PFSK-1 (cell line): ENCODE data around the gene ISG20L2. TPM values are rescaled to one million over a fixed set of nuclear protein-coding genes. Genes with fewer than 3 reads are reported as not detected.

Experiments
- FOXP2 ChIP-seq: optimal IDR thresholded peaks from 2 replicates; pipeline ENCODE3; 2011; ENCODE audit warnings: borderline replicate concordance, control low read depth, inconsistent platforms; ENCODE audit not compliant: insufficient read depth; ENCODE audit errors: extremely low read length, extremely low read depth
- POLR2AphosphoS5 ChIP-seq: IDR thresholded peaks from 2 replicates; pipeline ENCODE4 v1.6.1; 2012; ENCODE audit warnings: low read depth, mild to moderate bottlenecking, control low read depth, low read length, moderate library complexity
- REST ChIP-seq, 2 experiments: IDR thresholded peaks; 2 replicates each; pipeline versions ENCODE4 v1.6.1 to v1.8.0; 2011 to 2012; ENCODE audit warnings: low read depth in 2 of 2, low read length in 2 of 2, control low read depth in 1 of 2, inconsistent platforms in 1 of 2, mild to moderate bottlenecking in 1 of 2, moderate library complexity in 1 of 2; ENCODE audit not compliant: insufficient read depth in 1 of 2
- SIN3A ChIP-seq: IDR thresholded peaks from 2 replicates; pipeline ENCODE4 v1.6.1; 2012; ENCODE audit warnings: mild to moderate bottlenecking, low read length, moderate library complexity, borderline replicate concordance; ENCODE audit not compliant: insufficient read depth
- TAF1 ChIP-seq: IDR thresholded peaks from 2 replicates; pipeline ENCODE4 v1.6.1; 2012; ENCODE audit warnings: low read length, control low read depth, borderline replicate concordance; ENCODE audit not compliant: insufficient read depth
- polyA plus RNA-seq: library from polyadenylated mRNA; unstranded; fragments of >200 nt; gene quantifications from one replicate; pipeline ENCODE4 v1.2.1, GENCODE V29; 2012; ENCODE audit warnings: low read depth, missing spikeins; ENCODE audit not compliant: insufficient read length

The ISG20L2 gene
- polyA plus RNA-seq: 18.2 TPM

GRCh38 chr1:156728599-156729462, at the start of gene ISG20L2:
TSS of gene ISG20L2 (minus strand) at chr1:156728766. CDS start at chr1:156727652, 1,114 bp downstream.
- TF ChIP-seq TAF1 (peak; percentile 30; the same call in 1 of the 2 replicates), FOXP2 (peak; percentile 91), REST (IDR thresholded peaks at IDR 0.05; ENCODE audit: insufficient read depth in 1 of 2, low read depth in 2 of 2, low read length in 2 of 2) (no peak), SIN3A (0 out of 2 replicates have a peak, but pooled peaks have one; percentile 12), POLR2AphosphoS5 (peak; percentile 81)

GRCh38 chr1:156777573-156777972, 49.0 kb upstream of the ISG20L2 start:
- no peak for TF ChIP-seq TAF1
- TF ChIP-seq REST (IDR thresholded peaks at IDR 0.05; ENCODE audit: insufficient read depth in 1 of 2, low read depth in 2 of 2, low read length in 2 of 2): no peak
- TF ChIP-seq FOXP2: no peak
- TF ChIP-seq POLR2AphosphoS5: no peak
- TF ChIP-seq SIN3A: no peak

- TF ChIP-seq SIN3A (no peak), REST (IDR thresholded peaks at IDR 0.05; ENCODE audit: insufficient read depth in 1 of 2, low read depth in 2 of 2, low read length in 2 of 2) (no peak), POLR2AphosphoS5 (no peak), FOXP2 (no peak), TAF1 (no peak)
Observed at GRCh38 chr1:156776942-156777341, 48.4 kb upstream of the ISG20L2 start.

GRCh38 chr1:156775799-156776198, 47.2 kb upstream of the ISG20L2 start:
- TF ChIP-seq SIN3A (no peak), REST (IDR thresholded peaks at IDR 0.05; ENCODE audit: insufficient read depth in 1 of 2, low read depth in 2 of 2, low read length in 2 of 2) (no peak), FOXP2 (no peak), TAF1 (no peak), POLR2AphosphoS5 (no peak)
